Mesenchymal stem cell (in vitro differentiated cells and primary cell): ENCODE results near the gene IL1RL2.
A peak's percentile ranks its signal among the peaks of the same experiment; 100 is the strongest.

Source experiments
- DNase-seq: peaks from one replicate; pipeline ENCODE4 v3.0.0-alpha.2; 2013
- H2AFZ ChIP-seq: one replicate; pipeline ENCODE4 v1.6.1; 2013; ENCODE audit warnings: low read depth, mild to moderate bottlenecking, control low read depth, inconsistent platforms, low read length, moderate library complexity
- H2AK5ac ChIP-seq: 2 replicates; pipeline ENCODE4 v1.6.1; 2013; ENCODE audit warnings: low read length, moderate library complexity, mild to moderate bottlenecking, inconsistent platforms; ENCODE audit not compliant: severe bottlenecking
- H2BK120ac ChIP-seq: one replicate; pipeline ENCODE4 v1.6.1; 2013; ENCODE audit warnings: low read depth, mild to moderate bottlenecking, inconsistent platforms, low read length, moderate library complexity
- H2BK12ac ChIP-seq, 2 experiments: one replicate each; pipeline ENCODE4 v1.6.1; 2013; ENCODE audit warnings: inconsistent platforms in 2 of 2, low read length in 2 of 2, mild to moderate bottlenecking in 2 of 2, moderate library complexity in 2 of 2, control low read depth in 1 of 2
- H2BK15ac ChIP-seq: one replicate; pipeline ENCODE4 v1.6.1; 2013; ENCODE audit warnings: mild to moderate bottlenecking, low read depth, inconsistent platforms; ENCODE audit not compliant: poor library complexity, severe bottlenecking
- H2BK5ac ChIP-seq: 2 replicates; pipeline ENCODE4 v1.6.1; 2013; ENCODE audit warnings: low read depth, mild to moderate bottlenecking, low read length, control low read depth, inconsistent platforms; ENCODE audit not compliant: poor library complexity, severe bottlenecking
- H3K14ac ChIP-seq, 2 experiments: one replicate each; pipeline ENCODE4 v1.6.1; 2013; ENCODE audit warnings: inconsistent platforms in 2 of 2, low read length in 2 of 2, control low read depth in 1 of 2, mild to moderate bottlenecking in 1 of 2, moderate library complexity in 1 of 2
- H3K18ac ChIP-seq, 2 experiments: one replicate each; pipeline ENCODE4 v1.6.1; 2013; ENCODE audit warnings: inconsistent platforms in 2 of 2, low read length in 2 of 2, control low read depth in 1 of 2, low read depth in 1 of 2, mild to moderate bottlenecking in 1 of 2
- H3K23ac ChIP-seq, 2 experiments: one replicate each; pipeline ENCODE4 v1.6.1; 2013; ENCODE audit warnings: inconsistent platforms in 2 of 2, low read length in 2 of 2, mild to moderate bottlenecking in 2 of 2, moderate library complexity in 2 of 2, control low read depth in 1 of 2
- H3K27ac ChIP-seq: 2 replicates; pipeline ENCODE4 v1.5.1; 2013; ENCODE audit warnings: mild to moderate bottlenecking, moderate library complexity, low read length, control low read depth, inconsistent platforms; ENCODE audit not compliant: poor library complexity, severe bottlenecking
- H3K27me3 ChIP-seq, 2 experiments: 2 replicates each; pipeline versions ENCODE4 v1.6.1 to v1.7.0; 2013; ENCODE audit warnings: low read length in 2 of 2, mild to moderate bottlenecking in 2 of 2, moderate library complexity in 2 of 2, control low read depth in 1 of 2, inconsistent platforms in 1 of 2; ENCODE audit not compliant: control insufficient read depth in 1 of 2, insufficient read depth in 1 of 2
- H3K36me3 ChIP-seq, 2 experiments: 2 replicates each; pipeline versions ENCODE4 v1.6.1 to v1.7.0; 2013; ENCODE audit warnings: low read length in 2 of 2, control low read depth in 1 of 2, inconsistent platforms in 1 of 2, low read depth in 1 of 2, mild to moderate bottlenecking in 1 of 2; ENCODE audit not compliant: insufficient read depth in 2 of 2, control insufficient read depth in 1 of 2
- H3K4ac ChIP-seq, 2 experiments: one replicate each; pipeline ENCODE4 v1.6.1; 2013; ENCODE audit warnings: inconsistent platforms in 2 of 2, low read length in 2 of 2, mild to moderate bottlenecking in 2 of 2, moderate library complexity in 2 of 2, control low read depth in 1 of 2, low read depth in 1 of 2
- H3K4me1 ChIP-seq: 2 replicates; pipeline ENCODE4 v1.6.1; 2013; ENCODE audit warnings: low read depth, low read length, control low read depth; ENCODE audit not compliant: control insufficient read depth, insufficient read depth
- H3K4me2 ChIP-seq: 2 replicates; pipeline ENCODE4 v1.6.1; 2013; ENCODE audit warnings: low read length, mild to moderate bottlenecking, inconsistent platforms; ENCODE audit not compliant: poor library complexity, severe bottlenecking
- H3K4me3 ChIP-seq, 2 experiments: 2 replicates each; pipeline versions ENCODE4 v1.5.1 to v1.7.0; 2013; ENCODE audit warnings: low read length in 2 of 2, mild to moderate bottlenecking in 2 of 2, control low read depth in 1 of 2, low read depth in 1 of 2; ENCODE audit not compliant: insufficient read depth in 1 of 2
- H3K79me1 ChIP-seq: replicated peaks from 2 replicates; pipeline ENCODE4 v1.6.1; 2013; ENCODE audit warnings: mild to moderate bottlenecking, control low read depth, low read length, inconsistent platforms; ENCODE audit not compliant: poor library complexity, severe bottlenecking
- H3K9ac ChIP-seq: 2 replicates; pipeline ENCODE4 v1.7.0; 2013; ENCODE audit warnings: mild to moderate bottlenecking, low read length, moderate library complexity
- H3K9me3 ChIP-seq: 2 replicates; pipeline ENCODE4 v1.7.0; 2013; ENCODE audit warnings: mild to moderate bottlenecking, low read length; ENCODE audit not compliant: control insufficient read depth
- H4K8ac ChIP-seq: one replicate; pipeline ENCODE4 v1.6.1; 2013; ENCODE audit warnings: inconsistent platforms, mild to moderate bottlenecking, low read length, moderate library complexity
- H4K91ac ChIP-seq: one replicate; pipeline ENCODE4 v1.6.1; 2013; ENCODE audit warnings: mild to moderate bottlenecking, low read length, inconsistent platforms
- WGBS: methylation state at CpG from one replicate; pipeline ENCODE4 v1.1.7; 2013; ENCODE audit warnings: mixed read lengths; 5-methylcytosine and 5-hydroxymethylcytosine counted together

The IL1RL2 gene

DNA sequence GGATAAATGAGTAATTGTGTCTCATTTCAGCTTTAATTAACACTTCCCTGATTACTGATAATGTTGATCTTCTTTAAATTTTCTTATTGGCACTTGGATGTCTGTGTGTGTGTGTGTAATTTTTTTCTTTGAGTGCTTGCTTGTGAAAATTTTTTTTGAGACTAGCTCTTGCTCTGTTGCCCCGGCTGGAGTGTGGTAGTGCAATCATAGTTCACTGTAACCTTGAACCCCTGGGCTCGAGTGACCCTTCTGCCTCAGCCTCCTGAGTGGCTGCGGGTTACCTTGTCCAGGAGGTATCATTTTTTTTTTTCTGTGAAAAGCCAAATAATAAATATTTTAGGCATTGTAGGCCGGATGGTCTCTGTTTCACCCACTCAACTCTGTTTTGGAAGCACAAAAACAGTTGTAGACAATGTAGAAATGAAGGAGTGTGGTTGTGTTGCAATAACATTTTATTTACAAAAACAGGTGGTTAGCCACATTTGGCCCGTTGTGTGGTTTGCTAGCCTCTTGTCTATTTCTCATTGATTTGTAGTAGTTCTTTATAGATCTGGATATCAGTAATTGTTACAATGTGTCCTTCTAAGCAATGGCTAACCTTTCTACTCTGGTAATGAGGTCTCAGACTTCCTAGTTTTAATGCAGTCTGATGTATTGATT lies 7.9 kb downstream of the IL1RL2 start:
- no peak for DNase-seq
- Histone ChIP-seq H3K9me3 (no peaks in the 10 kb centered on the region), H3K27ac (no peak overlapping the region), H3K27me3 (no peaks in the 10 kb centered on the region), H4K91ac (no peak overlapping the region), H2BK12ac (no peak overlapping the region), H3K23ac (no peak overlapping the region), H3K4me1 (peaks cover 3% of the 10 kb centered on the region), H2AFZ (no peak overlapping the region), H2BK120ac (no peak overlapping the region), H3K4ac (no peak overlapping the region), H2BK5ac (no peak overlapping the region), H3K14ac (no peak overlapping the region), H4K8ac (no peak overlapping the region), H3K79me1 (no peaks in the 10 kb centered on the region), H2AK5ac (no peak overlapping the region), H3K4me2 (no peak overlapping the region), H3K4me3 (no peak overlapping the region), H3K36me3 (peaks cover 0 to 5% of the 10 kb centered on the region in 2 experiments), H2BK15ac (no peak overlapping the region), H3K9ac (no peak overlapping the region), H3K18ac (no peak overlapping the region)
- WGBS = 80% methylated on average over 5 of the region's 5 CpGs

DNA sequence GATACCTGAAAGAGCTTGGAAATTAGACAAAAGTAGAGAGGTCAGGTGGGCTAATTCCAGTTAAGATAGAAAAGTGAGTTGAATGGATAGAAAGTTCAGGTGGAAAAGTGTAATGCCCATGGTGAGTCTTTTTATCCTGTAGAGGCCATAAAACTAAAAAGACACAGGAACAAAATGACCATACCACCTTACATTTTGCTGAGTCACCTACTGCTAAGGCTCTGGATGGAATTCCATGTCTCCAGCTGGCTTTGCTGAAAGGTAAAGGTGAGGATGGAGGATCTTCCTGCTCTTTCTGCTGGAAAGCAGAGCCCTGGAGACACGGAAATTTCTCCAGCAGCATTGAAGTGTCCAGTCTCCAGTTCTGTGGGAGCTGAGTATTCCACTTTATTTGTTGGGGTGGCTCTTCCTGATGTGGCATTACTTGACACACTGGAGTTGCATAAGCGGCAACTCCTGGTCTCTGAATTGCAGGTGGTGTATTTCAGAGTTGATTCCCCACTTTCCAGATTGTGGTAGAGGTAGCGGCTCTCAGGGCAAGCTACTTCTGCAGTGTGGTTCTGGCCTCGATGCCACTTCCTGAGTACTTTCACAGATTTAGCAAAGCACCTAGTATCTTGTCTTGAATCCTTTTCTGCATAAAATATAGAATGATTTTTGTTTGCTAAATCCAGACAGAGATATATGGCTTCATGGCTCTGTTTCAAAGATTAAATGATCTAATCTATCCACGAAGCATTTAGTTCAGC lies 10.7 kb downstream of the IL1RL2 start:
- Histone ChIP-seq H2BK12ac (no peak overlapping the region), H3K27ac (no peak overlapping the region), H3K4ac (no peak overlapping the region), H3K4me3 (no peak overlapping the region), H3K14ac (no peak overlapping the region), H4K91ac (no peak overlapping the region), H3K23ac (no peak overlapping the region), H3K18ac (no peak overlapping the region), H4K8ac (no peak overlapping the region), H3K9me3 (peaks cover under 1% of the 10 kb centered on the region), H2AK5ac (no peak overlapping the region), H3K27me3 (no peaks in the 10 kb centered on the region), H3K36me3 (peaks cover 0 to 12% of the 10 kb centered on the region in 2 experiments), H2BK120ac (no peak overlapping the region), H2BK5ac (no peak overlapping the region), H3K4me2 (no peak overlapping the region), H3K9ac (no peak overlapping the region), H2AFZ (no peak overlapping the region), H3K4me1 (peaks cover 9% of the 10 kb centered on the region), H2BK15ac (no peak overlapping the region), H3K79me1 (no peaks in the 10 kb centered on the region)
- DNase-seq = no peak
- WGBS = 90% methylated on average over 3 of the region's 5 CpGs

DNA sequence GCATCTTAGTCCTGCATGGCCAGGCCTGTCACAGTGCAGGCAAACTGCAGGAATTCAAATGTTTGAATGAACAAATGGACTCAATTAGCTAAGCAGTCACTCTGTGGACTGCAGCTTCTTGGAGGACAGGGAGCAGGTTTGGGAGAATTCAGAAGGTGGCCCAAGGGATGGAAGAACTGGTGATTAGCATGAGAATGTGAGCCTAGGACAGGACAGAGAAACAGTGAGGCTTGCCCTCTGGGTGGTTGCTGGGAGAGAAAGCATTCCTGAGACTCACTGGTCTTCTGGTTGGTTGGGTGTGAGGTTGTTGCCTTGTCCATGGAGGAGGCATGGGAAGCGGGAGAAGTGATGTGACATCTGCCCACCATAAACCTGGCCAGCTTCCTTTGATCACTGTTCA lies 13.7 kb downstream of the IL1RL2 start:
- Histone ChIP-seq H3K14ac (no peak overlapping the region), H3K18ac (peak overlapping the region in 1 of 2 experiments; percentile 16), H4K91ac (no peak overlapping the region), H2AFZ (no peak overlapping the region), H4K8ac (no peak overlapping the region), H3K9ac (no peak overlapping the region), H3K4ac (no peak overlapping the region), H3K4me3 (no peak overlapping the region), H2AK5ac (no peak overlapping the region), H3K27ac (no peak overlapping the region), H2BK120ac (no peak overlapping the region), H3K23ac (no peak overlapping the region), H2BK5ac (no peak overlapping the region), H2BK12ac (no peak overlapping the region), H3K9me3 (peaks cover 19% of the 10 kb centered on the region), H3K79me1 (no peaks in the 10 kb centered on the region), H3K4me1 (peaks cover 6% of the 10 kb centered on the region), H3K27me3 (no peaks in the 10 kb centered on the region), H3K36me3 (peaks cover 0 to 14% of the 10 kb centered on the region in 2 experiments), H2BK15ac (no peak overlapping the region), H3K4me2 (no peak overlapping the region)
- DNase-seq = no peak
- WGBS = 100% methylated on average over 1 of the region's 1 CpG

DNA sequence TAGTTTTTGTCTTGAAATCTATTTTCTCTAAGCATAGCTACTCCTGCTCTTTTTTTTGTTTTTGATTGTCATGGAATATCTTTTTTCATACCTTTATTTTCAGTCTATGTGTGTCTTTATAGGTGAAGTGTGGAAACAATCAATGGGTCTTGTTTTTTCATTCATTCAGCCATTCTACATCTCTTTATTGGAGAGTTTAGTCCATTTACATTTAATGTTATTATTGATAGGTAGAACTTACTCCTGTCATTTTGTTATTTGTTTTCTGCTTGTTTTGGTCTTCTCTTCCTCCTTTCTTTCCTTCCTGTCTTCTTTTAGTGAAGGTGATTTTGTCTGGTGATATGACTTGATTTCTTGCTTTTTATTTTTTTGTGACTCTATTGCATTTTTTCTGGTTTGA lies 17.8 kb downstream of the IL1RL2 start:
- H2BK120ac ChIP-seq = no peak overlapping the region
- no peak overlapping the region for H3K14ac ChIP-seq
- no peak for DNase-seq
- no peak overlapping the region for H4K8ac ChIP-seq
- no peak overlapping the region for H2BK5ac ChIP-seq
- no peak overlapping the region for H3K4me2 ChIP-seq
- H3K9ac ChIP-seq = no peak overlapping the region
- no peak overlapping the region for H3K4ac ChIP-seq
- H4K91ac ChIP-seq = no peak overlapping the region
- H3K27me3 ChIP-seq = no peaks in the 10 kb centered on the region
- H2BK12ac ChIP-seq = no peak overlapping the region
- peaks cover 0 to 18% of the 10 kb centered on the region in 2 experiments for H3K36me3 ChIP-seq
- H2AK5ac ChIP-seq = no peak overlapping the region
- H2BK15ac ChIP-seq = no peak overlapping the region
- peaks cover 8% of the 10 kb centered on the region for H3K4me1 ChIP-seq
- H3K27ac ChIP-seq = no peak overlapping the region
- H3K79me1 ChIP-seq = no peaks in the 10 kb centered on the region
- H3K4me3 ChIP-seq = no peak overlapping the region
- H3K18ac ChIP-seq = no peak overlapping the region
- no peak overlapping the region for H3K23ac ChIP-seq
- peaks cover 20% of the 10 kb centered on the region for H3K9me3 ChIP-seq
- no peak overlapping the region for H2AFZ ChIP-seq
